Breast epithelium (tissue), 3 donors: ENCODE results near the gene OR13H1.

ENCODE experiments used
- POLR2A ChIP-seq: fragments of 450-650 bp; IDR thresholded peaks from one replicate; pipeline ENCODE4 v1.6.1; 2016; ENCODE audit warnings: antibody characterized with exemption, mild to moderate bottlenecking, moderate library complexity
- POLR2AphosphoS5 ChIP-seq, 3 donors: sonication (generic); formaldehyde crosslinking; IDR thresholded peaks; one replicate each; pipeline ENCODE4 v1.6.1; 2017; ENCODE audit warnings: antibody characterized with exemption in 3 of 3
- TF ChIP-seq, protein P1 (sequence below), 3 donors: fragments of 450-650 bp; IDR thresholded peaks; one replicate each; pipeline ENCODE4 v1.5.1; 2016 to 2017; ENCODE audit warnings: antibody characterized with exemption in 3 of 3, mild to moderate bottlenecking in 3 of 3, moderate library complexity in 3 of 3

DNA sequence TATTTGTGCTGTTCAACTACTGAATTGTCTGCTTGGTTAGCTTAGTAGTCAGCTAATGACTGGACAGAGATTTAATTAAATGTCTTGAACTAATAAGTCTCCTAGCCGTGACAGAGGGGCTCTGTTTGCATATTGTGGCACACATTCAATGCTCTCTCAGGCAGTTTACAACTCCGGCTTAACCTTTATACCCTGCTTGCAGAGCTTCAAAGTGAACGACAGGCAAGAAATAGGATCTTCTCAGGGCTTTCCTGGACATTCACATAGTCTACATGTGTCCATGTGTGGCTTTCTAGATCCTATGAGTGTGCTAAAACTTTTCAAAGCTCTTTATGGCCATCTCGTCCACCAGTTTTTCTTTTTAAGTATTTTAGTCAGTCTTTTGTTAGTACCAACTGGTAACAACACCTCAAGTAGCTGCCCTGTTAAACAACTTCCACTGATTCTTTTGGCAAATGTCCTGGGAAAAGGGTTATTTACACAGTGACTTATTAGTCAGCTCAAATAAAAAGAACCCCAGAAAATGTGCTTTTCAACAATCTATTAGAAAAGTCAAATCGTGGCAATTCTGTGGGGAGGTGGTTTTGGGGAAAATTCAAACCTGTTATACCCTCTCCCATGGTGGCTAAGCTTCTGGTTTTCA lies 28.6 kb downstream of the OR13H1 start:
- TF ChIP-seq POLR2AphosphoS5 (IDR thresholded peaks at IDR 0.05) (no peak), POLR2A (no peak)
- TF ChIP-seq, protein P1, sequence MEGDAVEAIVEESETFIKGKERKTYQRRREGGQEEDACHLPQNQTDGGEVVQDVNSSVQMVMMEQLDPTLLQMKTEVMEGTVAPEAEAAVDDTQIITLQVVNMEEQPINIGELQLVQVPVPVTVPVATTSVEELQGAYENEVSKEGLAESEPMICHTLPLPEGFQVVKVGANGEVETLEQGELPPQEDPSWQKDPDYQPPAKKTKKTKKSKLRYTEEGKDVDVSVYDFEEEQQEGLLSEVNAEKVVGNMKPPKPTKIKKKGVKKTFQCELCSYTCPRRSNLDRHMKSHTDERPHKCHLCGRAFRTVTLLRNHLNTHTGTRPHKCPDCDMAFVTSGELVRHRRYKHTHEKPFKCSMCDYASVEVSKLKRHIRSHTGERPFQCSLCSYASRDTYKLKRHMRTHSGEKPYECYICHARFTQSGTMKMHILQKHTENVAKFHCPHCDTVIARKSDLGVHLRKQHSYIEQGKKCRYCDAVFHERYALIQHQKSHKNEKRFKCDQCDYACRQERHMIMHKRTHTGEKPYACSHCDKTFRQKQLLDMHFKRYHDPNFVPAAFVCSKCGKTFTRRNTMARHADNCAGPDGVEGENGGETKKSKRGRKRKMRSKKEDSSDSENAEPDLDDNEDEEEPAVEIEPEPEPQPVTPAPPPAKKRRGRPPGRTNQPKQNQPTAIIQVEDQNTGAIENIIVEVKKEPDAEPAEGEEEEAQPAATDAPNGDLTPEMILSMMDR (IDR thresholded peaks at IDR 0.05), result no peak
